HL-60 (cell line): ENCODE data around the gene MYBPC1.

Experiments
- DNase-seq, 2 experiments: peaks; one replicate each; pipeline ENCODE4 v3.0.0-alpha.2; 2010 to 2020; ENCODE audit warnings: low read depth in 1 of 2, low spot score in 1 of 2
- H3K27ac ChIP-seq: fragments of 250-450 bp; sonication (Bioruptor Pico); replicated peaks from 2 replicates; pipeline ENCODE4 v1.5.1; 2020; ENCODE audit warnings: mild to moderate bottlenecking, moderate library complexity
- H3K27me3 ChIP-seq: fragments of 250-450 bp; sonication (Bioruptor Pico); 2 replicates; pipeline ENCODE4 v1.5.1; 2021; ENCODE audit warnings: mild to moderate bottlenecking, moderate library complexity; ENCODE audit not compliant: insufficient read depth, poor library complexity, severe bottlenecking
- H3K4me3 ChIP-seq: replicated peaks from 2 replicates; pipeline ENCODE4 v1.5.1; 2011; ENCODE audit warnings: mild to moderate bottlenecking, control low read depth, low read length; ENCODE audit not compliant: insufficient read depth
- CTCF ChIP-seq: IDR thresholded peaks from one replicate; pipeline ENCODE4 v1.5.1; 2011; ENCODE audit warnings: low read length, control low read depth, inconsistent platforms; ENCODE audit not compliant: insufficient read depth
- GABPA ChIP-seq: IDR thresholded peaks from 2 replicates; pipeline ENCODE4 v1.6.1; 2012; ENCODE audit warnings: low read depth
- POLR2AphosphoS5 ChIP-seq: IDR thresholded peaks from 2 replicates; pipeline ENCODE4 v1.6.1; 2012; ENCODE audit warnings: low read depth
- REST ChIP-seq: IDR thresholded peaks from 2 replicates; pipeline ENCODE4 v1.6.1; 2012; ENCODE audit warnings: low read depth; ENCODE audit not compliant: insufficient replicate concordance
- SPI1 ChIP-seq: IDR thresholded peaks from 2 replicates; pipeline ENCODE4 v1.6.1; 2012; ENCODE audit warnings: low read depth, mild to moderate bottlenecking, borderline replicate concordance

MYBPC1 gene

GRCh38 chr12:101570047-101570446, 24.7 kb upstream of the MYBPC1 start:
- DNase-seq: no peak
- TF ChIP-seq CTCF (no peak), POLR2AphosphoS5 (no peak), SPI1 (no peak), REST (no peak), GABPA (no peak)
- no peaks in the 10 kb centered on the region for H3K27me3 ChIP-seq
- no peak overlapping the region for H3K27ac ChIP-seq
- no peak overlapping the region for H3K4me3 ChIP-seq

DNA sequence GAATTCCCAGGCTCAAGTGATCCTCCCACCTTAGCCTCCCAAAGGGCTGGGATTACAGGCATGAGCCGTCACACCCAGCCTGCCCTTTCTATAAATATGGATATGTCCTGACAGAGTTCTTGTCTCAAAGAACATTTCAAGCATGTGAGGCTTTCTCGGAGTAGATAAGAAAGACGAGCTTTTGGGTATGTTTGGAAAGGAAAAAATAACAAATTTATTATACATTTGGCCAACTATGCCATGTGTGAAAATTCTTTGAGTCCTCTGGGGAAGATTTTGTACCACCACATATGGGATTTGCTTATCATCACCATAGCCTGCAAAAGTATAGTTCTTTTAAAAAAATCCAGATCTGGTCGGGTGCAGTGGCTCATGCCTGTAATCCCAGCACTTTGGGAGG, 23.7 kb upstream of the MYBPC1 start:
- no peak for TF ChIP-seq POLR2AphosphoS5
- no peaks in the 10 kb centered on the region for H3K27me3 ChIP-seq
- no peak overlapping the region for H3K27ac ChIP-seq

GRCh38 chr12:101573743-101574142, 21.0 kb upstream of the MYBPC1 start:
- TF ChIP-seq CTCF: no peak
- no peak for TF ChIP-seq POLR2AphosphoS5
- TF ChIP-seq GABPA: no peak
- no peak overlapping the region for H3K4me3 ChIP-seq
- no peak for DNase-seq
- H3K27ac ChIP-seq: no peak overlapping the region
- H3K27me3 ChIP-seq: no peaks in the 10 kb centered on the region

More for the DNA sequence above, 23.7 kb upstream of the MYBPC1 start:
- no peak for DNase-seq
- no peak overlapping the region for H3K4me3 ChIP-seq

DNA sequence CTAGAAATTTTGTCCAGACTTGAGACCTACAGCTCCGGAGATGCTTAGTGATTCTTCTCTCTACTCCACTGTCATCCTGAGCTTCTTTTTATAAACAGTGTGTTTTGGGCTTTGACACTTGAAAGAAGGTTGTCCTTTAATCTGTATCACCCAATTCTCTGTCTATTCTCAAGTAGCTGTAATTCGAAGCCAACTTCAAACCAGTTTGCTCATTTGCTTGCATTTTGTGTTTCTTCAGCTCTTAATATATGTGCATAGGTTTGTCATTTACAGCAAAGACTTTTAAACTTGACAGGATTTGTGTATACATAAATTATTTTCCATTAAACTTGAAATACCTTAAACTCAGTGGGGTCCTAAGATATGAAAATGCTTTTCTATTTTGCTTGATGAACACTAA, 16.4 kb upstream of the MYBPC1 start:
- H3K27me3 ChIP-seq: no peaks in the 10 kb centered on the region
- no peak for DNase-seq
- H3K4me3 ChIP-seq: no peak overlapping the region
- H3K27ac ChIP-seq: no peak overlapping the region
- TF ChIP-seq POLR2AphosphoS5 (no peak), CTCF (no peak), REST (no peak), GABPA (no peak), SPI1 (no peak)
